K562 (cell line): Measurements from ENCODE around the gene MEIS2. TPM values are rescaled to one million over a fixed set of nuclear protein-coding genes. Genes with fewer than 3 reads are reported as not detected.

Experiments used
- ATAC-seq: fragments of 200-7000 bp; cut with Tn5 transposase; 3 replicates; pipeline ENCODE4 v1.9.1; 2020; ENCODE audit warnings: moderate library complexity
- BruUV-seq: library from RNA; stranded (reverse); fragments of 400-500 nt; replicated peaks from 2 replicates; lab custom pipeline; 2021; lab: Mats Ljungman, UMichigan
- CTCF ChIA-PET: fragments of 300-600 bp; formaldehyde crosslinking; extraction: SDS; loops from one replicate; lab custom pipeline; 2021; ENCODE audit warnings: low intra/inter-chr PET ratio; lab: Yijun Ruan, JAX
- POLR2A ChIA-PET: fragments of 300-600, 350-650 bp; sonication (Branson Sonifier 250); formaldehyde crosslinking; extraction: SDS; loops from one replicate; lab custom pipeline; 2021; ENCODE audit warnings: antibody characterized with exemption, inconsistent platforms; lab: Yijun Ruan, JAX
- DNase-seq, 4 experiments: peaks; one replicate each; pipeline versions ENCODE4 v3.0.0 to v3.0.0-alpha.2; 2011 to 2018; ENCODE audit warnings: low spot score in 3 of 4, mixed read lengths in 3 of 4; ENCODE audit errors: extremely low read depth in 1 of 4
- FAIRE-seq: peaks from 2 replicates; lab custom pipeline; 2011; peaks lifted over from hg19 to GRCh38; lab: Jason Lieb, UNC
- H2AFZ ChIP-seq: 2 replicates; pipeline ENCODE4 v1.6.0; 2011; ENCODE audit warnings: low read depth, low read length, control low read depth, inconsistent platforms
- H3K27ac ChIP-seq: fragments of 200-600 bp; 3 replicates; pipeline ENCODE4 v1.8.0; 2011; ENCODE audit warnings: low read depth, mild to moderate bottlenecking, control low read depth, inconsistent platforms, low read length, moderate library complexity, mixed read lengths; ENCODE audit errors: extremely low read depth
- H3K27me3 ChIP-seq, 2 experiments: fragments of 300-600 bp in 1 of 2; 2 replicates in 1 of 2; 3 replicates in 1 of 2; pipeline versions ENCODE4 v1.6.0 to v1.8.0; 2011; ENCODE audit warnings: inconsistent platforms in 2 of 2, low read length in 2 of 2, mild to moderate bottlenecking in 1 of 2, mixed read lengths in 1 of 2, moderate library complexity in 1 of 2; ENCODE audit not compliant: control insufficient read depth in 2 of 2, insufficient read depth in 2 of 2
- H3K36me3 ChIP-seq: fragments of 300-600 bp; 3 replicates; pipeline ENCODE4 v1.8.0; 2011; ENCODE audit warnings: mild to moderate bottlenecking, low read length, inconsistent platforms; ENCODE audit not compliant: control insufficient read depth, insufficient read depth
- H3K4me1 ChIP-seq, 2 experiments: fragments of 200-600 bp in 1 of 2; replicated peaks in 1 of 2; 2 replicates in 1 of 2; 3 replicates in 1 of 2; pipeline versions ENCODE4 v1.5.1 to v1.8.0; 2011; ENCODE audit warnings: inconsistent platforms in 2 of 2, low read length in 2 of 2, mild to moderate bottlenecking in 1 of 2, mixed read lengths in 1 of 2, moderate library complexity in 1 of 2; ENCODE audit not compliant: control insufficient read depth in 2 of 2, insufficient read depth in 2 of 2
- H3K4me2 ChIP-seq: 2 replicates; pipeline ENCODE4 v1.6.1; 2011; ENCODE audit warnings: low read length, control low read depth, inconsistent platforms, mixed read lengths; ENCODE audit not compliant: insufficient read depth
- H3K4me3 ChIP-seq: fragments of 200-600 bp; sonication (generic), shearing (Covaris generic); 2 replicates; pipeline ENCODE4 v1.5.1; 2016; ENCODE audit warnings: control low read depth, inconsistent platforms
- H3K79me2 ChIP-seq: fragments of 200-600 bp; 3 replicates; pipeline ENCODE4 v1.8.0; 2011; ENCODE audit warnings: low read length, inconsistent platforms; ENCODE audit not compliant: control insufficient read depth, insufficient read depth
- H3K9ac ChIP-seq, 2 experiments: 2 replicates each; pipeline versions ENCODE4 v1.6.0 to v1.6.1; 2011; ENCODE audit warnings: low read depth in 2 of 2, low read length in 2 of 2, control low read depth in 1 of 2, inconsistent platforms in 1 of 2, mild to moderate bottlenecking in 1 of 2, mixed read lengths in 1 of 2; ENCODE audit not compliant: insufficient read depth in 1 of 2
- H3K9me1 ChIP-seq: one replicate; pipeline ENCODE4 v1.6.0; 2011; ENCODE audit warnings: inconsistent platforms, mild to moderate bottlenecking, low read length, moderate library complexity; ENCODE audit not compliant: control insufficient read depth, insufficient read depth
- H3K9me3 ChIP-seq: replicated peaks from 2 replicates; pipeline ENCODE4 v1.5.1; 2011; ENCODE audit warnings: low read depth, low read length, inconsistent platforms; ENCODE audit not compliant: control insufficient read depth, insufficient read depth
- H4K20me1 ChIP-seq: replicated peaks from 2 replicates; pipeline ENCODE4 v1.6.1; 2011; ENCODE audit warnings: low read length, inconsistent platforms, mixed read lengths; ENCODE audit not compliant: control insufficient read depth, insufficient read depth
- BDP1 ChIP-seq: IDR thresholded peaks from 3 replicates; pipeline ENCODE4 v1.6.1; 2011; ENCODE audit not compliant: insufficient read length, insufficient read depth
- CEBPB ChIP-seq: fragments of 450-650 bp; IDR thresholded peaks from 2 replicates; pipeline ENCODE4 v1.6.1; 2016; ENCODE audit warnings: missing genetic modification characterization, missing compliant biosample characterization
- CHD4 ChIP-seq: fragments of 200-600 bp; sonication (generic); IDR thresholded peaks from 3 replicates; pipeline ENCODE4 v1.6.1; 2012; ENCODE audit warnings: low read depth, mild to moderate bottlenecking, mixed read lengths, low read length, inconsistent platforms; ENCODE audit not compliant: insufficient read depth, insufficient replicate concordance, poor library complexity, severe bottlenecking
- HSF4 ChIP-seq: fragments of 250-450 bp; sonication (Bioruptor Pico); IDR thresholded peaks from 2 replicates; pipeline ENCODE4 v2.1.2; 2022; ENCODE audit warnings: mild to moderate bottlenecking, moderate library complexity, borderline replicate concordance
- POLR2AphosphoS2 ChIP-seq: IDR thresholded peaks from 2 replicates; pipeline ENCODE4 v1.6.1; 2012; ENCODE audit warnings: low read length, improper control_type of control experiment
- PRMT5 ChIP-seq: sonication (generic); formaldehyde crosslinking; IDR thresholded peaks from 2 replicates; pipeline ENCODE4 v1.5.0; 2020; ENCODE audit warnings: missing genetic modification reagents
- SREBF1 ChIP-seq: fragments of 150-350 bp; IDR thresholded peaks from 2 replicates; pipeline ENCODE4 v1.6.1; 2014; ENCODE audit warnings: antibody characterized with exemption, low read depth, low read length, borderline replicate concordance
- TEAD1 ChIP-seq, 2 experiments: fragments of 450-650 bp in 1 of 2; sonication (generic) in 1 of 2; formaldehyde crosslinking; IDR thresholded peaks; 2 replicates each; pipeline versions ENCODE4 v1.4.0 to v1.8.0; 2020 to 2022; ENCODE audit warnings: mild to moderate bottlenecking in 2 of 2, missing genetic modification reagents in 1 of 2
- TEAD2 ChIP-seq: fragments of 450-650 bp; IDR thresholded peaks from 2 replicates; pipeline ENCODE4 v1.6.1; 2016; ENCODE audit warnings: missing genetic modification characterization, control low read depth, missing compliant biosample characterization
- ZC3H4 ChIP-seq: sonication (generic); formaldehyde crosslinking; IDR thresholded peaks from 2 replicates; pipeline ENCODE4 v1.9.0; 2021; ENCODE audit warnings: missing genetic modification reagents, borderline replicate concordance
- ZNF274 ChIP-seq: IDR thresholded peaks from 2 replicates; pipeline ENCODE4 v1.6.1; 2011; ENCODE audit warnings: low read depth, mild to moderate bottlenecking, low read length, moderate library complexity, borderline replicate concordance
- WGBS: fragments of 100-300 bp; shearing (Covaris generic); methylation state at CpG from one replicate; pipeline ENCODE4 v1.1.6; 2016; ENCODE audit warnings: low coverage, mixed read lengths; ENCODE audit not compliant: insufficient coverage; ENCODE audit errors: missing lambda C conversion rate; 5-methylcytosine and 5-hydroxymethylcytosine counted together
- in situ Hi-C: fragments of 300-500 bp; cut with MboI; formaldehyde crosslinking; loops from 4 replicates; pipeline ENCODE4 v1.15.0; 2018; ENCODE audit warnings: inconsistent platforms, mixed read lengths
- intact Hi-C: fragments of 100-400 bp; cut with micrococcal nuclease; formaldehyde crosslinking; loops from 2 replicates; pipeline ENCODE4 v1.14.2; 2022
- polyA plus RNA-seq, 8 experiments: library from polyadenylated mRNA; depleted of rRNA in 4 of 8; stranded (reverse) in 5 of 8; unstranded in 3 of 8; fragments of >200 nt; fragmentation: Nextera tagmentation in 2 of 8; fragmentation: Illumina TruSeq in 1 of 8; extraction: Ambion mirVana in 2 of 8; extraction: Trizol in 1 of 8; gene quantifications; 2 replicates each; pipeline versions ENCODE4 v1.2.1 to v1.2.3, GENCODE V29; 2011 to 2014; ENCODE audit warnings: inconsistent platforms in 1 of 8, missing spikeins in 1 of 8
- total RNA-seq, 7 experiments: library from RNA; depleted of rRNA in 6 of 7; stranded (reverse); fragments of >200 nt in 6 of 7; fragmentation: Illumina TruSeq in 2 of 7; extraction: Trizol in 2 of 7; gene quantifications; 2 replicates each; pipeline versions ENCODE4 v1.2.1 to v1.2.3, GENCODE V29; 2011 to 2021; ENCODE audit warnings: low replicate concordance in 1 of 7
- TF ChIP-seq, protein P1 (sequence below), 2 experiments: IDR thresholded peaks; 2 replicates each; pipeline ENCODE4 v1.6.1; 2012; ENCODE audit warnings: improper control_type of control experiment in 2 of 2, low read depth in 2 of 2, low read length in 2 of 2, borderline replicate concordance in 1 of 2

The MEIS2 gene
- total and polyA plus RNA-seq, 9 of the 15 experiments (the other 6 are each of a cell fraction or from before 2014, with no cell fraction given) = 7.5 to 64.2 (median 22.3) TPM

DNA sequence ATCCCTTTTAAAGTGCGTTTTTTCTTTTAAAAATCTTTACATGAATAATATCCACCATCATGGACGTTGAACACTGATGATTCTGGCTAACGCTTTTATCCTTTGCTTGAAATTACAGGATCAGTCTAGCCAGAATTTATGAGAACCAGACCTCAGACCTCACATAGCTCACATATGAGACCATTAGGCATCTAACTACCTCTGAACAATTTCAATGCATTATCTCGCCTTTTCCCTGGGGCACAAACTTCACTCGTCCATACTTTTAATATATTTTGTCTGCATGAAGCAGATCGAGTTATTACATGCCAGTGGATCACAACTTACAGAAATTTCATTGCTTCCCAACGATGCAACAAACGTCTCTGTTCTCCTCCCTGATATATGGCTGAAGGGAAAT is 105.6 kb downstream of the MEIS2 start:
- Histone ChIP-seq H3K4me1 (no peaks in the 10 kb centered on the region), H2AFZ (no peak overlapping the region), H3K9ac (no peak overlapping the region), H3K79me2 (no peaks in the 10 kb centered on the region), H3K9me1 (no peaks in the 10 kb centered on the region), H3K27ac (no peak overlapping the region), H3K36me3 (0 out of 3 replicates have a peak, but pooled peaks cover 4% of the 10 kb centered on the region), H3K9me3 (no peaks in the 10 kb centered on the region), H4K20me1 (no peaks in the 10 kb centered on the region), H3K4me2 (no peak overlapping the region), H3K4me3 (no peak overlapping the region), H3K27me3 (no peaks in the 10 kb centered on the region)
- FAIRE-seq (no peak), ATAC-seq (no peak), DNase-seq (no peak)
- ChIA-PET POLR2A (no interaction called here), CTCF (no interaction called here)
- in situ Hi-C loops = no loop called here
- BruUV-seq = no TSS peak
- WGBS = 90% methylated on average over 8 of the region's 8 CpGs
- TF ChIP-seq TEAD2 (no peak), ZNF274 (no peak), TEAD1 (CRISPR knock-in tag; IDR thresholded peaks at IDR 0.05) (no peak), HSF4 (no peak), SREBF1 (no peak), ZC3H4 (CRISPR knock-in tag) (no peak), CEBPB (tag) (no peak)
- intact Hi-C loops = no loop called here

DNA sequence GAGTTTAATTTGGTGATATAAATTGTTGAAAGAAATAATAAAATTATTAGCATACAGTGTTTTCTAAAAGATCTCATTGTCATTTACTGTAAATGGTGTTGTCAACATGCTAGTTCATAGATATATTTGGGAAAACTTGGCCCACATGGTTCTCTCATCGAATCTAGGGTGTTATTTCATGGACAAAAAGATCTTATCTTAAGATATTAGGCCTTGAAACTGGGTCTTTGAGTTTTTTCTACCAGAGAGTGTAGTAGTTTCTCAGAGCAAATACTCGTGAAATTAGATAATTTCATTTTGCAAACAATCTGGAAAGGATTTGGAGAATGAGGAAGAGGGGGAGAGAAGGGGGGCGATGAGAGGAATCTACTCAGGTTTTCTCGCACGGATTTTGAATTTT is 107.9 kb downstream of the MEIS2 start:
- 99% methylated on average over 4 of the region's 5 CpGs for WGBS
- POLR2A ChIA-PET = no interaction called here
- Histone ChIP-seq H3K9ac (no peak overlapping the region), H3K9me3 (no peaks in the 10 kb centered on the region), H3K36me3 (peaks cover 6% of the 10 kb centered on the region; the same call in 2 of the 3 replicates), H4K20me1 (no peaks in the 10 kb centered on the region), H3K4me3 (no peak overlapping the region), H3K27me3 (no peaks in the 10 kb centered on the region), H3K79me2 (no peaks in the 10 kb centered on the region), H3K9me1 (no peaks in the 10 kb centered on the region), H3K4me2 (no peak overlapping the region), H3K27ac (no peak overlapping the region)
- BruUV-seq = no TSS peak
- no peak for ATAC-seq
- in situ Hi-C loops = no loop called here
- intact Hi-C loops = no loop called here
- CTCF ChIA-PET = no interaction called here
- no peak for TF ChIP-seq POLR2AphosphoS2
- TF ChIP-seq PRMT5 (CRISPR knock-in tag) = no peak
- no peak for TF ChIP-seq CHD4
- TF ChIP-seq BDP1 = no peak
- TF ChIP-seq, protein P1, sequence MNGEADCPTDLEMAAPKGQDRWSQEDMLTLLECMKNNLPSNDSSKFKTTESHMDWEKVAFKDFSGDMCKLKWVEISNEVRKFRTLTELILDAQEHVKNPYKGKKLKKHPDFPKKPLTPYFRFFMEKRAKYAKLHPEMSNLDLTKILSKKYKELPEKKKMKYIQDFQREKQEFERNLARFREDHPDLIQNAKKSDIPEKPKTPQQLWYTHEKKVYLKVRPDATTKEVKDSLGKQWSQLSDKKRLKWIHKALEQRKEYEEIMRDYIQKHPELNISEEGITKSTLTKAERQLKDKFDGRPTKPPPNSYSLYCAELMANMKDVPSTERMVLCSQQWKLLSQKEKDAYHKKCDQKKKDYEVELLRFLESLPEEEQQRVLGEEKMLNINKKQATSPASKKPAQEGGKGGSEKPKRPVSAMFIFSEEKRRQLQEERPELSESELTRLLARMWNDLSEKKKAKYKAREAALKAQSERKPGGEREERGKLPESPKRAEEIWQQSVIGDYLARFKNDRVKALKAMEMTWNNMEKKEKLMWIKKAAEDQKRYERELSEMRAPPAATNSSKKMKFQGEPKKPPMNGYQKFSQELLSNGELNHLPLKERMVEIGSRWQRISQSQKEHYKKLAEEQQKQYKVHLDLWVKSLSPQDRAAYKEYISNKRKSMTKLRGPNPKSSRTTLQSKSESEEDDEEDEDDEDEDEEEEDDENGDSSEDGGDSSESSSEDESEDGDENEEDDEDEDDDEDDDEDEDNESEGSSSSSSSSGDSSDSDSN (IDR thresholded peaks at IDR 0.05; ENCODE audit: borderline replicate concordance in 1 of 2, low read depth in 2 of 2, low read length in 2 of 2) = no peak
- TF ChIP-seq, all 486 proteins: peak for 0
- no peak for DNase-seq
- H2AFZ ChIP-seq = no peak overlapping the region
- H3K4me1 ChIP-seq = peaks cover 0 to 6% of the 10 kb centered on the region in 2 experiments; a peak in 1 of 5 replicates
- FAIRE-seq = no peak
